ENCODE measurements around the gene PLPPR5.

DNA sequence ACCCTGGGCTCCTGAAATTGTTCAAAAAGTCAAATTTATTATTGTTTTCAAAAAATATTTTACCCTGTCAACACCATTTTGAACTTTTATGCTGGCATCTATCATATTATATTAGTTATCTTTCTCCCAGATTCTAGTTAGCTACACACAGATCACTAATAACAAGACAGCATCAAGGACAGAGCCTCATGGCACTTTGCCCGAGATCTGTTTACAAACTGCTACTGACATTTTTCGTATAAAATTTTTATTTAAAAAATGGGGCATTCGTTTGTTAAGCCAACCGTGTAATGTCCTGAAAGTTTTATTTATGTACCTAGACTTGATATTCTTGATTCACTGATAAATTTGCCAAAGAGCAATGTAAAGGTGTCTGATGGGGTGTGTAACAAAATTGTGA lies 78.1 kb downstream of the PLPPR5 start:
- TF ChIP-seq, protein P1, sequence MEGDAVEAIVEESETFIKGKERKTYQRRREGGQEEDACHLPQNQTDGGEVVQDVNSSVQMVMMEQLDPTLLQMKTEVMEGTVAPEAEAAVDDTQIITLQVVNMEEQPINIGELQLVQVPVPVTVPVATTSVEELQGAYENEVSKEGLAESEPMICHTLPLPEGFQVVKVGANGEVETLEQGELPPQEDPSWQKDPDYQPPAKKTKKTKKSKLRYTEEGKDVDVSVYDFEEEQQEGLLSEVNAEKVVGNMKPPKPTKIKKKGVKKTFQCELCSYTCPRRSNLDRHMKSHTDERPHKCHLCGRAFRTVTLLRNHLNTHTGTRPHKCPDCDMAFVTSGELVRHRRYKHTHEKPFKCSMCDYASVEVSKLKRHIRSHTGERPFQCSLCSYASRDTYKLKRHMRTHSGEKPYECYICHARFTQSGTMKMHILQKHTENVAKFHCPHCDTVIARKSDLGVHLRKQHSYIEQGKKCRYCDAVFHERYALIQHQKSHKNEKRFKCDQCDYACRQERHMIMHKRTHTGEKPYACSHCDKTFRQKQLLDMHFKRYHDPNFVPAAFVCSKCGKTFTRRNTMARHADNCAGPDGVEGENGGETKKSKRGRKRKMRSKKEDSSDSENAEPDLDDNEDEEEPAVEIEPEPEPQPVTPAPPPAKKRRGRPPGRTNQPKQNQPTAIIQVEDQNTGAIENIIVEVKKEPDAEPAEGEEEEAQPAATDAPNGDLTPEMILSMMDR (IDR thresholded peaks at IDR 0.05): no peak
- TF ChIP-seq POLR2A (IDR thresholded peaks at IDR 0.05): no peak

Measured in upper lobe of left lung (tissue), 4 donors.